Measurements from ENCODE around the gene CARS2.
"Not testable (repeated sequence)": the region's sequence is repeated elsewhere in the genome, so short reads cannot be mapped to it uniquely, and the experiment has no call there.

GRCh38 chr13:110701061-110701460 is 4.9 kb downstream of the CARS2 start:
- not testable (repeated sequence) for TF ChIP-seq CTCF (conservative IDR thresholded peaks at IDR 0.05 in 1 of 2, IDR thresholded peaks at IDR 0.05 in 1 of 2; ENCODE audit: extremely low read depth in 1 of 2, insufficient read depth in 1 of 2, low read depth in 1 of 2, low read length in 2 of 2); EZH2 (IDR thresholded peaks at IDR 0.05; ENCODE audit: borderline replicate concordance, low read length)
